Measurements from ENCODE around the gene ZNF559.

ZNF559 gene

DNA sequence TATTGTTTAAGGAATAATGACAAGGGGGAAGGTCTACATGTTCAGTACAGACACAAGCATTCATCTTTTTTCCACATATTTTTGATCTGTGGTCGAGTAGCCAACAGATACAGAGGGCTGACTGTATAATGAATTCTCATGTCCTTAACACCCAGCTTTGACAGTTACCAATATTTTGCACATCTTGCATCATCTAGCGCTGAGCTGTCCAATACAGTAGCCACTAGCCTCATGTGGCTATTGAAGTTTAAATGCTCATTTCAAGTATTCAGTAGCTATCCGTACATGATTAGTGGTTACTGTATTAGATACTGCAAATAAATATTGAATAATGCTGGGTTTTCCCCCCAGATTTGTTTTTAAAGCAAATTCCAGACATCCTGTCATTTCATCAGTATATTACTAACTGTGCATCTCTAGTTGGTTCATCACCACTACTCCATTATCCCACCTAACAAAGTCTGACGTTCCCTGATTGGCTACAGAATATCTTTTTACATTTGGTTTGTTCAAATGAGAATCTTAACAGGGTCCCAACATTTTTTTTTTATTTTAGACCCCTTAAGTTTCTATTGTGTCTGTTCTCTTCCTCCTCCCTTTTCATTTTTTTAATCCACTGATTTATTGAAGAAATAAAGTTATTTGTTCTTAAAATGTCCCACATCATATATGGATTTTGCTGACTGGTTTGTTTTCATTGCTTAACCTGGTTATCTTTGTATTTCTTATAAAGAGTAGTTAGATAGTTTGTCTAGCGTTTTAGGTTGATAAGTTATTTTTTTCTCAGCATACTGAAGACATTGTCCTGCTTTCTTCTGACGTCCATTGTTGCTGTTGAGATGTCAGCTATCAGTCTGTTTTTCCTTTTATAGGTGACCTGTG, 47.0 kb downstream of the ZNF559 start:
- H3K27ac ChIP-seq (ENCODE audit: low read length), result no peak overlapping the region
- H3K27me3 ChIP-seq (replicated peaks; ENCODE audit: insufficient read depth, low read length), result no peaks in the 10 kb centered on the region
- H3K4me1 ChIP-seq (ENCODE audit: low read length), result no peaks in the 10 kb centered on the region
- TF ChIP-seq EZH2 (optimal IDR thresholded peaks at IDR 0.05; ENCODE audit: low read depth, low read length) (no peak), EZH2phosphoT487 (IDR thresholded peaks at IDR 0.05; ENCODE audit: low read length) (no peak)
- TF ChIP-seq, protein P1, sequence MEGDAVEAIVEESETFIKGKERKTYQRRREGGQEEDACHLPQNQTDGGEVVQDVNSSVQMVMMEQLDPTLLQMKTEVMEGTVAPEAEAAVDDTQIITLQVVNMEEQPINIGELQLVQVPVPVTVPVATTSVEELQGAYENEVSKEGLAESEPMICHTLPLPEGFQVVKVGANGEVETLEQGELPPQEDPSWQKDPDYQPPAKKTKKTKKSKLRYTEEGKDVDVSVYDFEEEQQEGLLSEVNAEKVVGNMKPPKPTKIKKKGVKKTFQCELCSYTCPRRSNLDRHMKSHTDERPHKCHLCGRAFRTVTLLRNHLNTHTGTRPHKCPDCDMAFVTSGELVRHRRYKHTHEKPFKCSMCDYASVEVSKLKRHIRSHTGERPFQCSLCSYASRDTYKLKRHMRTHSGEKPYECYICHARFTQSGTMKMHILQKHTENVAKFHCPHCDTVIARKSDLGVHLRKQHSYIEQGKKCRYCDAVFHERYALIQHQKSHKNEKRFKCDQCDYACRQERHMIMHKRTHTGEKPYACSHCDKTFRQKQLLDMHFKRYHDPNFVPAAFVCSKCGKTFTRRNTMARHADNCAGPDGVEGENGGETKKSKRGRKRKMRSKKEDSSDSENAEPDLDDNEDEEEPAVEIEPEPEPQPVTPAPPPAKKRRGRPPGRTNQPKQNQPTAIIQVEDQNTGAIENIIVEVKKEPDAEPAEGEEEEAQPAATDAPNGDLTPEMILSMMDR (IDR thresholded peaks at IDR 0.05; ENCODE audit: low read length), result no peak
- H3K4me3 ChIP-seq (ENCODE audit: low read length), result no peak overlapping the region
- no peak overlapping the region for H3K4me2 ChIP-seq (ENCODE audit: low read depth, low read length)
- H3K36me3 ChIP-seq (replicated peaks; ENCODE audit: insufficient read depth, low read length), result no peaks in the 10 kb centered on the region
- H3K9me3 ChIP-seq (replicated peaks; ENCODE audit: insufficient read depth, low read length), result no peaks in the 10 kb centered on the region
- no peaks in the 10 kb centered on the region for H4K20me1 ChIP-seq (ENCODE audit: insufficient read depth, low read length)
- no peak for DNase-seq
- H2AFZ ChIP-seq (ENCODE audit: low read length), result no peak overlapping the region
- no peaks in the 10 kb centered on the region for H3K79me2 ChIP-seq (ENCODE audit: low read length)
- no peak overlapping the region for H3K9ac ChIP-seq (ENCODE audit: low read length)
- H3K9me2 ChIP-seq (replicated peaks; ENCODE audit: insufficient read depth, low read length), result no peaks in the 10 kb centered on the region
- no peaks in the 10 kb centered on the region; the same call in 1 of the 2 replicates for H3F3A ChIP-seq (ENCODE audit: insufficient read depth, low read length)

DNA sequence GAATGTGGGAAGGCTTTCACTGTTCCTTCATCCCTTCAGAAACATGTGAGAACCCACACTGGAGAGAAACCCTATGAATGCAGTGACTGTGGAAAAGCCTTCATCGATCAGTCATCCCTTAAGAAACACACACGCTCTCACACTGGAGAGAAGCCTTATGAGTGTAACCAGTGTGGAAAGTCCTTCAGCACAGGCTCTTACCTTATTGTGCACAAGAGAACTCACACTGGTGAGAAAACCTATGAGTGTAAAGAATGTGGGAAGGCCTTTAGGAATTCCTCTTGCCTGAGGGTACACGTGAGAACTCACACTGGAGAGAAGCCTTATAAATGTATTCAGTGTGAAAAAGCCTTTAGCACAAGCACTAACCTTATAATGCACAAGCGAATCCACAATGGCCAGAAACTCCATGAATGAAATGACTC, 57.4 kb downstream of the ZNF559 start:
- no peak overlapping the region for H3K27ac ChIP-seq (ENCODE audit: low read length)
- no peaks in the 10 kb centered on the region for H4K20me1 ChIP-seq (ENCODE audit: insufficient read depth, low read length)
- no peak overlapping the region for H3K4me2 ChIP-seq (ENCODE audit: low read depth, low read length)
- no peaks in the 10 kb centered on the region for H3K27me3 ChIP-seq (replicated peaks; ENCODE audit: insufficient read depth, low read length)
- no peak for DNase-seq
- no peak overlapping the region for H3K4me3 ChIP-seq (ENCODE audit: low read length)
- no peaks in the 10 kb centered on the region for H3K79me2 ChIP-seq (ENCODE audit: low read length)
- no peaks in the 10 kb centered on the region for H3F3A ChIP-seq (ENCODE audit: insufficient read depth, low read length)
- H3K36me3 ChIP-seq (replicated peaks; ENCODE audit: insufficient read depth, low read length), result no peaks in the 10 kb centered on the region
- no peak overlapping the region for H2AFZ ChIP-seq (ENCODE audit: low read length)
- no peak overlapping the region for H3K9ac ChIP-seq (ENCODE audit: low read length)
- H3K9me2 ChIP-seq (replicated peaks; ENCODE audit: insufficient read depth, low read length), result no peaks in the 10 kb centered on the region
- H3K9me3 ChIP-seq (replicated peaks; ENCODE audit: insufficient read depth, low read length), result no peaks in the 10 kb centered on the region
- TF ChIP-seq EZH2 (optimal IDR thresholded peaks at IDR 0.05; ENCODE audit: low read depth, low read length) (no peak), EZH2phosphoT487 (IDR thresholded peaks at IDR 0.05; ENCODE audit: low read length) (no peak)
- TF ChIP-seq, protein P1 (IDR thresholded peaks at IDR 0.05; ENCODE audit: low read length), result no peak
- no peaks in the 10 kb centered on the region for H3K4me1 ChIP-seq (ENCODE audit: low read length)
